ENCODE data around the gene B3GNT5. TPM values are rescaled to one million over a fixed set of nuclear protein-coding genes. Genes with fewer than 3 reads are reported as not detected.
"Not testable (repeated sequence)": the region's sequence is repeated elsewhere in the genome, so short reads cannot be mapped to it uniquely, and the experiment has no call there.

B3GNT5 gene
- total RNA-seq, 2 experiments from 2014 or later: 0.60 to 0.73 TPM

DNA sequence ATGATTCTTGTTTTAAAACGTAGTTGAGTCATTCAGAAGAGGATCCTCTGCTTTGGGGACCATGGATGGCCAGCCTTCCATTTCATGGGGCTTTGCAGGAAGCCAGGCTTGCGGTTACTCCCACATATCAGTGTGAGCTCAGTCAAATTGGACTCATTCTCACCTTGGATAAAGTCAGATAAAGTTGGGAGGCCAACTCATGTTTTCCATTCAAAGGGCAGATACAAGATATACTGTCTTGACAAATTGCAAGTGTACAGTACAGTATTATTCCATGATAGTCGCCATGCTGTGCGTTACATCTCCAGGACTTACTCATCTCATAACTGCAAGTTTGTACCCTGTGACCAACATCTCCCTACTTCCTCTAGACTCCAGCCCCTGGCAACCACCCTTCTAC lies 25.5 kb upstream of the B3GNT5 start:
- Mint-ChIP-seq H3K27ac (no peak overlapping the region), H3K36me3 (ENCODE audit: low read depth) (no peaks in the 10 kb centered on the region), H3K27me3 (no peaks in the 10 kb centered on the region), H3K4me3 (no peak overlapping the region), H3K9me3 (no peaks in the 10 kb centered on the region), H3K4me1 (ENCODE audit: low read depth) (peaks cover 15% of the 10 kb centered on the region)
- TF ChIP-seq, protein P1, sequence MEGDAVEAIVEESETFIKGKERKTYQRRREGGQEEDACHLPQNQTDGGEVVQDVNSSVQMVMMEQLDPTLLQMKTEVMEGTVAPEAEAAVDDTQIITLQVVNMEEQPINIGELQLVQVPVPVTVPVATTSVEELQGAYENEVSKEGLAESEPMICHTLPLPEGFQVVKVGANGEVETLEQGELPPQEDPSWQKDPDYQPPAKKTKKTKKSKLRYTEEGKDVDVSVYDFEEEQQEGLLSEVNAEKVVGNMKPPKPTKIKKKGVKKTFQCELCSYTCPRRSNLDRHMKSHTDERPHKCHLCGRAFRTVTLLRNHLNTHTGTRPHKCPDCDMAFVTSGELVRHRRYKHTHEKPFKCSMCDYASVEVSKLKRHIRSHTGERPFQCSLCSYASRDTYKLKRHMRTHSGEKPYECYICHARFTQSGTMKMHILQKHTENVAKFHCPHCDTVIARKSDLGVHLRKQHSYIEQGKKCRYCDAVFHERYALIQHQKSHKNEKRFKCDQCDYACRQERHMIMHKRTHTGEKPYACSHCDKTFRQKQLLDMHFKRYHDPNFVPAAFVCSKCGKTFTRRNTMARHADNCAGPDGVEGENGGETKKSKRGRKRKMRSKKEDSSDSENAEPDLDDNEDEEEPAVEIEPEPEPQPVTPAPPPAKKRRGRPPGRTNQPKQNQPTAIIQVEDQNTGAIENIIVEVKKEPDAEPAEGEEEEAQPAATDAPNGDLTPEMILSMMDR (IDR thresholded peaks at IDR 0.05): no peak
- H3K27me3 ChIP-seq (ENCODE audit: control insufficient read depth in 1 of 2, insufficient read depth in 2 of 2, low read length in 2 of 2): no peaks in the 10 kb centered on the region
- no peak for ATAC-seq (ENCODE audit: poor library complexity)
- no peak for DNase-seq
- POLR2A ChIA-PET: no interaction called here
- intact Hi-C loops (cut with DNase I, micrococcal nuclease): no loop called here
- H3K4me1 ChIP-seq (ENCODE audit: insufficient read depth, low read length): peaks cover 8% of the 10 kb centered on the region
- H3K36me3 ChIP-seq (ENCODE audit: insufficient read depth, low read length): peaks cover under 1% of the 10 kb centered on the region
- CTCF ChIA-PET: no interaction called here
- no peak overlapping the region for H3K27ac ChIP-seq (ENCODE audit: low read depth in 1 of 2, low read length in 2 of 2)
- no peak overlapping the region for H3K4me3 ChIP-seq (ENCODE audit: low read length)
- H3K9me3 ChIP-seq (ENCODE audit: control insufficient read depth in 1 of 2, insufficient read depth in 1 of 2, low read length in 2 of 2): no peaks in the 10 kb centered on the region

DNA sequence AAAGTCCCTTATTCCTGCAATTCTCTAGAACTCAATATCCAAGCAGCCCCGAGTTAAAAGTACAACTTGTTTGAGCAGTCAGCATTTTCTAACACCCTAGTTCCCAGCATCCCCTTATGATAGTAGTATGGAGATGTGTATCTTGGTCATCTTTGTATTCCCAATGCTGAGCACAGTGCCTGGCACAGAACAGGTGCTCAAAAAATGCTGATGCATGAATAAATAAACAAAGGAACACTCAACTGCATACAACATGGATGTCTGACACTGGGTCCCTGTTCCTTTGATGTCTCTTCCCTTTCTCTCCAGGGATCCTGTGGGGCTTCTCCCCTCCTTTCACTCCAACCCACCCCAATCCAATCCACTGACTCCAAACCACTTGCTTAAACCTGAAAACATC lies 23.9 kb upstream of the B3GNT5 start:
- DNase-seq (no peak), ATAC-seq (ENCODE audit: poor library complexity) (no peak)
- Histone ChIP-seq H3K27me3 (ENCODE audit: control insufficient read depth in 1 of 2, insufficient read depth in 2 of 2, low read length in 2 of 2) (no peaks in the 10 kb centered on the region), H3K4me3 (ENCODE audit: low read length) (no peak overlapping the region), H3K4me1 (ENCODE audit: insufficient read depth, low read length) (peaks cover 8% of the 10 kb centered on the region), H3K27ac (ENCODE audit: low read depth in 1 of 2, low read length in 2 of 2) (no peak overlapping the region), H3K9me3 (ENCODE audit: control insufficient read depth in 1 of 2, insufficient read depth in 1 of 2, low read length in 2 of 2) (no peaks in the 10 kb centered on the region), H3K36me3 (ENCODE audit: insufficient read depth, low read length) (no peaks in the 10 kb centered on the region)
- POLR2A ChIA-PET: no interaction called here
- no peak overlapping the region for H3K27ac Mint-ChIP-seq
- no peaks in the 10 kb centered on the region for H3K9me3 Mint-ChIP-seq
- CTCF ChIA-PET: no interaction called here
- no peak overlapping the region for H3K4me3 Mint-ChIP-seq
- H3K27me3 Mint-ChIP-seq: no peaks in the 10 kb centered on the region
- peaks cover 11% of the 10 kb centered on the region for H3K4me1 Mint-ChIP-seq (ENCODE audit: low read depth)
- no peaks in the 10 kb centered on the region for H3K36me3 Mint-ChIP-seq (ENCODE audit: low read depth)
- intact Hi-C loops (cut with DNase I, micrococcal nuclease): no loop called here
- TF ChIP-seq, protein P1 (IDR thresholded peaks at IDR 0.05): no peak

DNA sequence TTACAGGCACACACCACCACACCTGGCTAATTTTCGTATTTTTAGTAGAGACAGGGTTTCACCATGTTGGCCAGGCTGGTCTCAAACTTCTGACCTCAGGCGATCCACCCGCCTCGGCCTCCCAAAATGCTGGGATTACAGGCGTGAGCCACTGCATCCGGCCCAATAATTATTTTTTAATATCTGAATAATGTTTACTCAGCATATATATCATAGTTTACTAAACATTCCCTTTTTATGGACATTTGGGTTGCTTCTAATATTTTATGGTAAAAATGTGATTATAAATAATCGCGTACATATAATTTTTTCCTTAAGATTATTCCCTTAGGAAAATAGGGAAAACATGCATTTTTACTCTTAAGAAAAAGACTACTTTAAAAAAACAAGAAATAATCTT lies 22.8 kb upstream of the B3GNT5 start:
- H3K4me1 Mint-ChIP-seq (ENCODE audit: low read depth); POLR2A ChIA-PET; H3K27ac Mint-ChIP-seq; H3K36me3 Mint-ChIP-seq (ENCODE audit: low read depth); H3K27me3 Mint-ChIP-seq; CTCF ChIA-PET; H3K4me3 Mint-ChIP-seq; ATAC-seq (ENCODE audit: poor library complexity); DNase-seq; H3K36me3 ChIP-seq (ENCODE audit: insufficient read depth, low read length); H3K27ac ChIP-seq (ENCODE audit: low read depth in 1 of 2, low read length in 2 of 2); H3K4me3 ChIP-seq (ENCODE audit: low read length); H3K27me3 ChIP-seq (ENCODE audit: control insufficient read depth in 1 of 2, insufficient read depth in 2 of 2, low read length in 2 of 2); H3K9me3 Mint-ChIP-seq; H3K4me1 ChIP-seq (ENCODE audit: insufficient read depth, low read length); H3K9me3 ChIP-seq (ENCODE audit: control insufficient read depth in 1 of 2, insufficient read depth in 1 of 2, low read length in 2 of 2); intact Hi-C loops (cut with DNase I, micrococcal nuclease): not testable (repeated sequence)

DNA sequence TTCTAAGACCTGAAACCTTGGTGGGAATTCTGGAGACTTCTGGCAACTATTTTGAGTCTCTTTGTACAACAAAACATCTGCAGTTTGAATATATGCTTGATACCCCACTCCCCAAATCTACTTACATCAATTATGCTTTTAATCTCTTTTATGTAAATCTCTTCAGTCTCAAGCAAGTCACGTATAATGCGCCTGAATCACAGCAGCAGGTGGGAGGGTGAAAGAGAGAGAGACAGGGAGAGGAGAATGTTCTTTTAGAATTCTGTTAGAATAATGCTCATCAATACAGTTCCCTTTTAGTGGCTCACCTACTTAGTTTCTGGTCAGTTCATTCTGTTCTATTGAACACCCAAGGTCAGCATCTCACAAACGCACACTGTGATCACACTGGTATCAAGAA lies 22.2 kb upstream of the B3GNT5 start:
- ChIA-PET POLR2A (interaction anchor here (0.5 kb wide), 1 partner anchor 27 kb away, joined by 3 read pairs; no protein-coding TSS in a partner anchor), CTCF (no interaction called here)
- Mint-ChIP-seq H3K4me1 (ENCODE audit: low read depth) (no peaks in the 10 kb centered on the region), H3K27me3 (no peaks in the 10 kb centered on the region), H3K36me3 (ENCODE audit: low read depth) (no peaks in the 10 kb centered on the region), H3K27ac (no peak overlapping the region), H3K9me3 (no peaks in the 10 kb centered on the region), H3K4me3 (no peak overlapping the region)
- intact Hi-C loops (cut with DNase I, micrococcal nuclease): no loop called here
- H3K27ac ChIP-seq (ENCODE audit: low read depth in 1 of 2, low read length in 2 of 2): no peak overlapping the region
- no peaks in the 10 kb centered on the region for H3K36me3 ChIP-seq (ENCODE audit: insufficient read depth, low read length)
- no peaks in the 10 kb centered on the region for H3K4me1 ChIP-seq (ENCODE audit: insufficient read depth, low read length)
- no peak overlapping the region for H3K4me3 ChIP-seq (ENCODE audit: low read length)
- H3K9me3 ChIP-seq (ENCODE audit: control insufficient read depth in 1 of 2, insufficient read depth in 1 of 2, low read length in 2 of 2): no peaks in the 10 kb centered on the region
- TF ChIP-seq, protein P1 (IDR thresholded peaks at IDR 0.05): no peak
- no peak for ATAC-seq (ENCODE audit: poor library complexity)
- DNase-seq: no peak
- H3K27me3 ChIP-seq (ENCODE audit: control insufficient read depth in 1 of 2, insufficient read depth in 2 of 2, low read length in 2 of 2): no peaks in the 10 kb centered on the region
